Measurements from ENCODE around the gene PROS1. TPM values are rescaled to one million over a fixed set of nuclear protein-coding genes. Genes with fewer than 3 reads are reported as not detected.

PROS1 gene
- total and polyA plus RNA-seq, 11 donors: 20.4 to 203 (median 62.7) TPM

DNA sequence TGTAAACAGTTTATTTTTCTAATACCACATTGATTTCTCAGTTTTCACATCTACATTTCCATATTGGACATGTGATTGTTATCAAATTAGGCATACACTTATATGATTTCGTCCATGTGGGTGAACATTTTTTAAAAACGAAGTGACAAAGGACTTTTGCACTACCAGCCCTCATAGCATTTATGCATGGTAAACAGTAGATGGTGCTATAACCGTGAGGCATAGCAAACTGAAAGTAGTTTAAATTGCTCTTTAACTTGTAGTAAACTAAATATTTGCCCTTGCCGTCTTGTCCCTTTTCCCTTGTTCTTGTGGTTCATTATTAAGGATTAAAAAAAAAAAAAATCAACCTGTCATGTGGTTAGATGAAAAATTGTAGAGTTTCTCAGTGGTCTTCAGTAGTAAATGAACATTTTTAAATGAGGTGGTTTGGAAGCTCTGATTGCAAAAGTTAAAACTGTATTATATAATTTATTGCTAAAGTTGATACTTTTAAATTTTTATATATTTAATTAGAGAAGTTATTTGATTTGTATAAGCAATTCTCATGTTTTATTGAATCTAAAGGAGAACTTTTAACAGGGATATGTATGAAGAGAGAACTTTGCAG lies 30.7 kb upstream of the PROS1 start:
- WGBS, 4 donors: 2% methylated on average over 4 of the region's 4 CpGs
- H3K9me3 ChIP-seq: no peaks in the 10 kb centered on the region
- no peaks in the 10 kb centered on the region for H3K27me3 ChIP-seq
- peak; percentile 36 to 81 (median 74) for ATAC-seq
- H3K4me1 ChIP-seq: peaks cover 0 to 14% (median 1%) of the 10 kb centered on the region in 12 donors
- no peak for TF ChIP-seq POLR2A (IDR thresholded peaks at IDR 0.05)
- TF ChIP-seq, protein P1, sequence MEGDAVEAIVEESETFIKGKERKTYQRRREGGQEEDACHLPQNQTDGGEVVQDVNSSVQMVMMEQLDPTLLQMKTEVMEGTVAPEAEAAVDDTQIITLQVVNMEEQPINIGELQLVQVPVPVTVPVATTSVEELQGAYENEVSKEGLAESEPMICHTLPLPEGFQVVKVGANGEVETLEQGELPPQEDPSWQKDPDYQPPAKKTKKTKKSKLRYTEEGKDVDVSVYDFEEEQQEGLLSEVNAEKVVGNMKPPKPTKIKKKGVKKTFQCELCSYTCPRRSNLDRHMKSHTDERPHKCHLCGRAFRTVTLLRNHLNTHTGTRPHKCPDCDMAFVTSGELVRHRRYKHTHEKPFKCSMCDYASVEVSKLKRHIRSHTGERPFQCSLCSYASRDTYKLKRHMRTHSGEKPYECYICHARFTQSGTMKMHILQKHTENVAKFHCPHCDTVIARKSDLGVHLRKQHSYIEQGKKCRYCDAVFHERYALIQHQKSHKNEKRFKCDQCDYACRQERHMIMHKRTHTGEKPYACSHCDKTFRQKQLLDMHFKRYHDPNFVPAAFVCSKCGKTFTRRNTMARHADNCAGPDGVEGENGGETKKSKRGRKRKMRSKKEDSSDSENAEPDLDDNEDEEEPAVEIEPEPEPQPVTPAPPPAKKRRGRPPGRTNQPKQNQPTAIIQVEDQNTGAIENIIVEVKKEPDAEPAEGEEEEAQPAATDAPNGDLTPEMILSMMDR (IDR thresholded peaks at IDR 0.05): peak; percentile 61 to 89 (median 79)
- peak overlapping the region in 2 of 12 donors; percentile 31 to 41 for H3K27ac ChIP-seq
- intact Hi-C loops (cut with DNase I): loop anchor here in 8 of 10 donors (2.0 to 5.0 kb wide), 4 partner anchors 58 to 66 kb away; partner anchors contain the start of genes DHFR2 (in 1 of the 8) and NSUN3 (in 1 of the 8)
- no peak for DNase-seq
- H3K36me3 ChIP-seq: no peaks in the 10 kb centered on the region
- peak overlapping the region in 10 of 12 donors; percentile 25 to 44 (median 36) for H3K4me3 ChIP-seq

DNA sequence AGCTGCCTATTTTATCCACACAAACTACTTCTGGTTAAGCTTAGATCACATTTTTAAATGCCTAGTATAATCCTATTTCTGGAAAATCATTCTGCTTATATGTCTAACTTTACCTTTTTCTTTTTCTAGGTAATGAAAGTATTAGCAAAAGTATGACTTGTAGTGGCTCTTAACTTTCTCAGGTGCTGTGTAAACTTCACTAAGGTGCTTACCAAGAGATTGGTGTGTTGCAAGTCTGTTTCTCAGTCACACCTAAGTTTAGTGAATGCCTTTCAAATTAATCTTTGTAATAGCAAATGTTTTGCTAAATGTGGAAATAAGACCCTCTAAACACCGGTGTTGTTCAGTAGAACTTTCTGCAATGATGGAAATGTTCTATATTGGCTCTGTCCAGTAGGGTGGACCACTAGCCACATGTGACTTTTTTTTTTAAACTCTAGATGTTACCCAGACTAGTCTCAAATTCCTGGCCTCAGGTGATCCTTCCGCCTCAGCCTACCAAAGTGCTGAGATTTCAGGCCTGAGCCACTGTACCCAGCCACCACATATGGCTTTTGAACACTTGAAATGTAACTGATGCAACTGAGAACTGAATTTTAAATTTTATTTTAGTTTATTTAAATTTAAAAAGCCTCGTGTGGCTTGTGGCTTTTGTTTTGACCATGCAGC lies 28.3 kb upstream of the PROS1 start:
- no peak overlapping the region for H3K4me3 ChIP-seq
- WGBS, 4 donors: 91 to 95% (median 93%) methylated on average over 3 of the region's 3 CpGs
- H3K4me1 ChIP-seq: peaks cover 0 to 14% (median 1%) of the 10 kb centered on the region in 12 donors
- DNase-seq: no peak
- H3K9me3 ChIP-seq: no peaks in the 10 kb centered on the region
- H3K27me3 ChIP-seq: no peaks in the 10 kb centered on the region
- intact Hi-C loops (cut with DNase I): loop anchor here in 7 of 10 donors (2.0 to 5.0 kb wide), 2 partner anchors 65 to 67 kb away; no protein-coding TSS in a partner anchor
- TF ChIP-seq, protein P1 (IDR thresholded peaks at IDR 0.05): no peak
- no peak for TF ChIP-seq POLR2A (IDR thresholded peaks at IDR 0.05)
- H3K36me3 ChIP-seq: peaks cover 0 to 9% (median 0%) of the 10 kb centered on the region in 9 donors
- ATAC-seq: no peak
- H3K27ac ChIP-seq: no peak overlapping the region

DNA sequence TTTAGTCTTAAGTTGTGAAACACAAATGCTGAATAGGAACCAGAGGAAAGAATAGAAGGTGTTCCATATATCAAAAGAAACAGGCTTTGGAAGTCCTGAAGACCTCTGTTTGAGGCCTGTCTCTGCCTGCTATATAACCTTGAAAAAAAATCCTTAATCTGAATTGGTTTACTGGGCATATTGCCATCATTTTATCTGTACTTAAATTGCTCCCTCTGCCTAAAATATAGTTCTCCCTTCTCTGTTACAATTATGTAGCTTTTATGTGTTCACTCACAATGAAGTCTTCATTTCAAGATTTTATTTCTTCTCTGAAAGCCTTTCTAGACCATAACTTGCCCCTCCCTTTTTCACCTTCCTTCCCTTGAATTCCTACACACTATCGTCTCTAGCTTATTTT lies 27.5 kb upstream of the PROS1 start:
- Histone ChIP-seq H3K4me3 (no peak overlapping the region), H3K27me3 (no peaks in the 10 kb centered on the region), H3K27ac (peak overlapping the region in 1 of 12 donors; percentile 2), H3K4me1 (peaks cover 0 to 14% (median 1%) of the 10 kb centered on the region in 12 donors), H3K36me3 (peaks cover 0 to 14% (median 0%) of the 10 kb centered on the region in 9 donors), H3K9me3 (no peaks in the 10 kb centered on the region)
- no peak for TF ChIP-seq POLR2A (IDR thresholded peaks at IDR 0.05)
- TF ChIP-seq, protein P1 (IDR thresholded peaks at IDR 0.05): no peak
- ATAC-seq: no peak
- no peak for DNase-seq
- intact Hi-C loops (cut with DNase I): loop anchor here in 5 of 10 donors (5.0 kb wide), 1 partner anchor 66 kb away; no protein-coding TSS in a partner anchor
- WGBS, 4 donors: 27 to 36% (median 31%) methylated on average over 1 of the region's 1 CpG

DNA sequence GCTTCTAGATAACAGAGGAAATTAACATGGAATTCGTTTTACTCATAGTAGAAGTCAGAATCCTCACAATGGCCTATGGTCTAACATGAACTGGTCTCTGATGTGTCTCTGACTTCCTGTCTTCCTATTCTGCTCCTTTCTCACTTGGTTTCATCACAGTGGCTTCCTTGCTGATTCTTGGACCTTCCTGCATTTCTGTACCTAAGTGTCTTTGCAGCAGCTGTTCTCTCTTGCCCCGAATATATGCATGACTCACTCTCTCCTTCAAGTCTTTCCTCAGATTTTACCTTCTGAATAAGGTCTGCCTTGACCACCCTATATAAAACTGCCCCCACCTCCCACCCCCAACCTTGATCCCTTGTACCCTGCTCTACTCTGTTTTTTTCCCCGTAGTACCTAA lies 20.4 kb upstream of the PROS1 start:
- Histone ChIP-seq H3K9me3 (no peaks in the 10 kb centered on the region), H3K27me3 (no peaks in the 10 kb centered on the region), H3K4me3 (no peak overlapping the region), H3K36me3 (peaks cover 0 to 14% (median 0%) of the 10 kb centered on the region in 9 donors), H3K4me1 (peaks cover 0 to 4% (median 0%) of the 10 kb centered on the region in 12 donors), H3K27ac (no peak overlapping the region)
- DNase-seq: no peak
- no peak for TF ChIP-seq POLR2A (IDR thresholded peaks at IDR 0.05)
- TF ChIP-seq, protein P1 (IDR thresholded peaks at IDR 0.05): no peak
- intact Hi-C loops (cut with DNase I): no loop called here
- WGBS, 4 donors: 75 to 87% (median 83%) methylated on average over 3 of the region's 3 CpGs
- ATAC-seq: no peak

All from heart left ventricle (tissue), 16 donors.